Tibial nerve (tissue), 4 donors: Measurements from ENCODE around the gene ELFN1.

Source experiments
- CTCF ChIP-seq, 5 experiments: fragments of 200-600 bp in 3 of 5; fragments of 450-650 bp in 2 of 5; sonication (generic) in 3 of 5; IDR thresholded peaks; one replicate each; pipeline ENCODE4 v1.5.1; 2016 to 2019; ENCODE audit warnings: antibody characterized with exemption in 5 of 5, mild to moderate bottlenecking in 3 of 5, moderate library complexity in 2 of 5
- EP300 ChIP-seq, 2 donors: sonication (generic); formaldehyde crosslinking; IDR thresholded peaks; one replicate each; pipeline ENCODE4 v1.6.1; 2017; ENCODE audit warnings: antibody characterized with exemption in 2 of 2, mild to moderate bottlenecking in 1 of 2
- POLR2A ChIP-seq, 2 donors: fragments of 450-650 bp; IDR thresholded peaks; one replicate each; pipeline ENCODE4 v1.6.1; 2017; ENCODE audit warnings: antibody characterized with exemption in 2 of 2, mild to moderate bottlenecking in 2 of 2, moderate library complexity in 2 of 2

DNA sequence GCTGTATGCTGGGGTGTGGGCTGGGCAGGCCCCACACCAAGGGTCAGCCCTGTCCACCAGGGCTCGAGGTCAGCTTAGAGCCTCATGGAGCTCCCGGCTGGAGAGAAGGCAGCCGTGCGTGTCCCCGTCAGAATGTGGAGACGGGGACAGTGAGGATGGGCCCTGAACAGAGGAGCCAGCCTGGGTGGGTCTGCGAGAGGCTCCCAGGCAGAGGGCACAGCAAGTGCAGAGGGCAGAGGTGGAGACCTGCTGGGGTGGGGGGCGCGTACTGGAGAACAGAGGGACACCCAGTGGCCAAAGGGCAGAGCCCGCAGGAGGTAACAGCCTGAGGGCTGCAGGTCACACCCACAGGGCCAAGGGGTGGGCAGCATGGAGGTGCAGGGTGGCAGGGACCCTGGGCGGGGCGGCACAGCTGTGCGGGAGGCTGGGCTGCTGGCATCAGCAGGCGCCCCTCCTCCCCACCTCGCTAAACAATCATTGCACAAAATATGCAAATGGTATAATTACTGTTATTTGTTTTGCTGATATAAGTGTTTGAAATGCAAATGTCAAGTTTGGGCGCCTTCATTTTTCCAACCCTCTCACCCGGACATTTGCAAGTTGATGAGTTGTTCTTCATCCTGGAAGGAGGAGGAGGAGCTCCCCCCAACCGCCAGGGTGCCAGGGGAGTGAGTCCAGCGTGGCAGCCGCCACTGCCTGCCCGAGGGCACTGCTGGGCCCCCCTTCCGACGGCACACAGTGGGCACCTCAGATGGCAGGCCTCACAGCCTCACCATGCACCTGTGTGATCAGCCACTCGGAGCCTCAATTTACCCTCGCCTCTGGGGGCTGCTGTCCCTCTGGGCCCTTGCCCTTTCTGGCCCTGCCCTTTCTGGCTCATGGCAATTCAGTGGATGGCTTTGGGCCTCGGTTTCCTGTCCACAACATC lies 35.0 kb downstream of the ELFN1 start:
- TF ChIP-seq CTCF (IDR thresholded peaks at IDR 0.05): no peak
- no peak for TF ChIP-seq POLR2A (IDR thresholded peaks at IDR 0.05)
- TF ChIP-seq EP300 (IDR thresholded peaks at IDR 0.05): no peak
